HCT116 (cell line): Measurements from ENCODE around the gene RNF13. TPM values are rescaled to one million over a fixed set of nuclear protein-coding genes. Genes with fewer than 3 reads are reported as not detected.
A peak's percentile ranks its signal among the peaks of the same experiment; 100 is the strongest.

Experiments used
- ATAC-seq: fragments of 200-7000 bp; cut with Tn5 transposase; 2 replicates; pipeline ENCODE4 v1.9.1; 2020; ENCODE audit warnings: mild to moderate bottlenecking, moderate library complexity
- BruUV-seq: library from RNA; stranded (reverse); fragments of 400-500 nt; replicated peaks from 2 replicates; lab custom pipeline; 2021; lab: Mats Ljungman, UMichigan
- CTCF ChIA-PET: fragments of 300-600 bp; sonication (Branson Sonifier 250); formaldehyde crosslinking; loops from one replicate; lab custom pipeline; 2021; ENCODE audit warnings: antibody characterized with exemption; lab: Charles Lee
- POLR2A ChIA-PET: fragments of 300-600, 350-600 bp; sonication (Branson Sonifier 250); formaldehyde crosslinking; loops from one replicate; lab custom pipeline; 2021; ENCODE audit warnings: antibody characterized with exemption; lab: Charles Lee
- RAD21 ChIA-PET, 2 experiments: fragments of 300-600 bp; sonication (Branson Sonifier 250); formaldehyde crosslinking; loops; one replicate each; lab custom pipeline; 2023; ENCODE audit warnings: low total read pairs in 2 of 2; ENCODE audit not compliant: uncharacterized antibody in 2 of 2, unreplicated experiment in 2 of 2, low non-redundant PET in 1 of 2; lab: Charles Lee
- DNase-seq: peaks from one replicate; pipeline ENCODE4 v3.0.0-alpha.2; 2010; ENCODE audit warnings: low read depth, low spot score
- H2AFZ ChIP-seq: fragments of 200-600 bp; shearing (Covaris generic), sonication (generic); 2 replicates; pipeline ENCODE4 v1.6.1; 2017; ENCODE audit warnings: low read depth, mixed run types, mixed read lengths, antibody characterized with exemption, low read length; ENCODE audit not compliant: poor library complexity, severe bottlenecking
- H3K27ac ChIP-seq: 2 replicates; pipeline ENCODE4 v1.5.1; 2012; ENCODE audit warnings: low read depth, low read length
- H3K27me3 ChIP-seq: fragments of 200-600 bp; sonication (generic); 2 replicates; pipeline ENCODE4 v1.6.1; 2016; ENCODE audit warnings: mixed run types, low read length, mixed read lengths; ENCODE audit not compliant: insufficient read depth
- H3K36me3 ChIP-seq, 2 experiments: fragments of 200-500 bp in 1 of 2; fragments of 200-600 bp in 1 of 2; sonication (Bioruptor generic) in 1 of 2; sonication (generic) in 1 of 2; 2 replicates each; pipeline versions ENCODE4 v1.5.1 to v1.6.1; 2014 to 2016; ENCODE audit warnings: low read length in 2 of 2, inconsistent platforms in 1 of 2, mixed read lengths in 1 of 2, mixed run types in 1 of 2; ENCODE audit not compliant: insufficient read depth in 2 of 2, control insufficient read depth in 1 of 2
- H3K4me1 ChIP-seq, 2 experiments: fragments of 200-600 bp in 1 of 2; sonication (generic) in 1 of 2; 2 replicates each; pipeline versions ENCODE4 v1.5.1 to v1.6.1; 2012 to 2017; ENCODE audit warnings: low read length in 2 of 2, inconsistent platforms in 1 of 2, mild to moderate bottlenecking in 1 of 2, mixed read lengths in 1 of 2, mixed run types in 1 of 2, moderate library complexity in 1 of 2; ENCODE audit not compliant: insufficient read depth in 2 of 2, control insufficient read depth in 1 of 2
- H3K4me2 ChIP-seq: fragments of 200-600 bp; sonication (generic); 2 replicates; pipeline ENCODE4 v1.6.1; 2017; ENCODE audit warnings: mixed run types, low read length, mixed read lengths
- H3K4me3 ChIP-seq, 2 experiments: fragments of 200-600 bp in 1 of 2; sonication (generic) in 1 of 2; replicated peaks in 1 of 2; 2 replicates each; pipeline ENCODE4 v1.5.1; 2011 to 2016; ENCODE audit warnings: low read length in 2 of 2, control low read depth in 1 of 2, low read depth in 1 of 2, mild to moderate bottlenecking in 1 of 2, mixed read lengths in 1 of 2, mixed run types in 1 of 2
- H3K79me2 ChIP-seq: fragments of 200-600 bp; sonication (generic); 2 replicates; pipeline ENCODE4 v1.6.1; 2017; ENCODE audit warnings: mild to moderate bottlenecking, mixed run types, low read length, moderate library complexity, mixed read lengths; ENCODE audit not compliant: insufficient read depth
- H3K9ac ChIP-seq: fragments of 200-600 bp; sonication (generic); 2 replicates; pipeline ENCODE4 v1.6.1; 2016; ENCODE audit warnings: low read length, mixed read lengths
- H3K9me2 ChIP-seq: fragments of 200-600 bp; sonication (generic), shearing (Covaris generic); 2 replicates; pipeline ENCODE4 v1.6.1; 2017; ENCODE audit warnings: mixed run types, mild to moderate bottlenecking, moderate library complexity; ENCODE audit not compliant: insufficient read depth
- H3K9me3 ChIP-seq, 2 experiments: fragments of 200-500 bp in 1 of 2; fragments of 200-600 bp in 1 of 2; sonication (Bioruptor generic) in 1 of 2; sonication (generic) in 1 of 2; 2 replicates each; pipeline ENCODE4 v1.6.1; 2014 to 2017; ENCODE audit warnings: low read length in 2 of 2, mixed read lengths in 2 of 2, inconsistent platforms in 1 of 2, low read depth in 1 of 2, mild to moderate bottlenecking in 1 of 2, mixed run types in 1 of 2, moderate library complexity in 1 of 2; ENCODE audit not compliant: control insufficient read depth in 1 of 2, insufficient read depth in 1 of 2
- H4K20me1 ChIP-seq: fragments of 200-600 bp; sonication (generic), shearing (Covaris generic); 2 replicates; pipeline ENCODE4 v1.6.1; 2017; ENCODE audit warnings: mixed run types, mild to moderate bottlenecking, moderate library complexity; ENCODE audit not compliant: insufficient read depth
- CEBPB ChIP-seq: IDR thresholded peaks from 2 replicates; pipeline ENCODE4 v1.6.1; 2012; ENCODE audit warnings: low read depth
- ELF1 ChIP-seq: IDR thresholded peaks from 2 replicates; pipeline ENCODE4 v1.6.1; 2012; ENCODE audit warnings: low read depth, borderline replicate concordance
- FOSL1 ChIP-seq: IDR thresholded peaks from 2 replicates; pipeline ENCODE4 v1.6.1; 2012; ENCODE audit warnings: low read depth
- POLR2A ChIP-seq: IDR thresholded peaks from 2 replicates; pipeline ENCODE4 v1.7.0; 2011; ENCODE audit warnings: borderline replicate concordance; ENCODE audit not compliant: insufficient read depth, insufficient read length; ENCODE audit errors: extremely low read depth
- RAD21 ChIP-seq: IDR thresholded peaks from 2 replicates; pipeline ENCODE4 v1.6.1; 2012; ENCODE audit warnings: low read depth, mild to moderate bottlenecking
- TCF7L2 ChIP-seq: IDR thresholded peaks from 2 replicates; pipeline ENCODE4 v1.7.0; 2011; ENCODE audit warnings: borderline replicate concordance, inconsistent platforms; ENCODE audit not compliant: insufficient read depth, insufficient read length; ENCODE audit errors: extremely low read depth
- ZNF274 ChIP-seq: fragments of 200-500 bp; sonication (Bioruptor generic); IDR thresholded peaks from 2 replicates; pipeline ENCODE4 v1.6.1; 2014; ENCODE audit warnings: mild to moderate bottlenecking, low read depth, low read length, inconsistent platforms
- intact Hi-C: fragments of 100-400 bp; cut with micrococcal nuclease; formaldehyde crosslinking; loops from 2 replicates; pipeline ENCODE4 v1.10.0; 2022
- total RNA-seq: library from RNA; stranded (reverse); gene quantifications from one replicate; pipeline ENCODE4 v1.2.1, GENCODE V29; 2021; ENCODE audit not compliant: unreplicated experiment
- TF ChIP-seq, protein P1 (sequence below), 3 experiments: fragments of 200-600 bp in 1 of 3; sonication (generic) in 1 of 3; IDR thresholded peaks in 2 of 3; conservative IDR thresholded peaks in 1 of 3; 2 replicates each; pipeline ENCODE4 v1.5.1; 2012 to 2017; ENCODE audit warnings: low read depth in 2 of 3, low read length in 2 of 3, antibody characterized with exemption in 1 of 3, borderline replicate concordance in 1 of 3, control low read depth in 1 of 3, mild to moderate bottlenecking in 1 of 3, mixed read lengths in 1 of 3, mixed run types in 1 of 3, moderate library complexity in 1 of 3; ENCODE audit not compliant: insufficient read depth in 1 of 3
- TF ChIP-seq, protein P2 (sequence below): IDR thresholded peaks from 2 replicates; pipeline ENCODE4 v1.6.1; 2012; ENCODE audit warnings: low read depth
- TF ChIP-seq, protein P3 (sequence below): IDR thresholded peaks from 2 replicates; pipeline ENCODE4 v1.6.1; 2012

Gene RNF13
- total RNA-seq, 1 experiment from 2014 or later = 39.9 TPM

DNA sequence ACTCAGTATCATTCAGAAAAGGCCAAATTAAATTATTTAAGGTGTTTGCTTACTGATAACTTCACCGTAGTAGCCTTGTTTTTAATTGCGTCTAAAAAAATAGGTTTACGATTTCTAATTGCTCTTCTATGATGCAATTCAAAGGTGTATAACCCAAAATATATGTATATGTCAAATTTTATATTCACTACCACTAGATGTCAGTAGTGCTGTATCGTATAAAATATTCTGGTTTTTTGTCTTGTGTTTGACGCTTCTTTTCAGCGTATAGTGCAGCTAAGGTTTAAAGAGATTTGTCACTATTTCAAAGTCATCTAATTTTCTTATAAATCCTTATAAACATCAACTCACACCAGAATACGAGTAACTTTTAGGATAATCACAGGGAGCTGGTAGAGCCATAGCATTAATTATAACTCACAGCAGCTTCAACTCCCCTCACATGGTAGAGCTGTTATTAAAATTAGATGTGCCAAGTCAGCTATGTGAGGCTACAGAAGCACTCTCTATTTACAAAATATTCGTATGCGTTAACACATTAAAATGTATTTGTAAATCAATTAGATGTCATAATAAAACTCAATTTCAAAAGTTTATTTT is 154.2 kb downstream of the RNF13 start:
- no TSS peak for BruUV-seq
- Histone ChIP-seq H3K4me2 (no peak overlapping the region; the same call in 1 of the 2 replicates), H3K79me2 (peaks cover 85% of the 10 kb centered on the region), H3K9me2 (no peaks in the 10 kb centered on the region), H3K27me3 (no peaks in the 10 kb centered on the region), H3K36me3 (peaks cover 14 to 44% of the 10 kb centered on the region in 2 experiments), H3K9me3 (no peaks in the 10 kb centered on the region), H3K9ac (no peak overlapping the region), H3K4me3 (no peak overlapping the region), H4K20me1 (peaks cover 12% of the 10 kb centered on the region; the same call in 1 of the 2 replicates), H3K4me1 (peaks cover 7 to 24% of the 10 kb centered on the region in 2 experiments; a peak in 3 of 4 replicates), H2AFZ (no peak overlapping the region), H3K27ac (no peak overlapping the region)
- ATAC-seq (no peak), DNase-seq (peak; percentile 35)
- RAD21 ChIA-PET = interaction anchor here (0.8 to 1.6 kb wide), 3 partner anchors 212 to 217 kb away, joined by 3 to 4 read pairs (median 4); no protein-coding TSS in a partner anchor
- CTCF ChIA-PET = interaction anchor here (0.6 to 4.2 kb wide), 17 partner anchors 10 to 528 kb away, joined by 3 to 47 read pairs (median 3); no protein-coding TSS in a partner anchor
- POLR2A ChIA-PET = interaction anchor here (1.3 kb wide), 1 partner anchor 217 kb away, joined by 5 read pairs; no protein-coding TSS in a partner anchor
- intact Hi-C loops = loop anchor here (1.0 to 10.0 kb wide), 4 partner anchors 217 to 528 kb away; no protein-coding TSS in a partner anchor
- TF ChIP-seq ELF1 (no peak), RAD21 (peak; percentile 73), CEBPB (peak; percentile 69)
- TF ChIP-seq, protein P1, sequence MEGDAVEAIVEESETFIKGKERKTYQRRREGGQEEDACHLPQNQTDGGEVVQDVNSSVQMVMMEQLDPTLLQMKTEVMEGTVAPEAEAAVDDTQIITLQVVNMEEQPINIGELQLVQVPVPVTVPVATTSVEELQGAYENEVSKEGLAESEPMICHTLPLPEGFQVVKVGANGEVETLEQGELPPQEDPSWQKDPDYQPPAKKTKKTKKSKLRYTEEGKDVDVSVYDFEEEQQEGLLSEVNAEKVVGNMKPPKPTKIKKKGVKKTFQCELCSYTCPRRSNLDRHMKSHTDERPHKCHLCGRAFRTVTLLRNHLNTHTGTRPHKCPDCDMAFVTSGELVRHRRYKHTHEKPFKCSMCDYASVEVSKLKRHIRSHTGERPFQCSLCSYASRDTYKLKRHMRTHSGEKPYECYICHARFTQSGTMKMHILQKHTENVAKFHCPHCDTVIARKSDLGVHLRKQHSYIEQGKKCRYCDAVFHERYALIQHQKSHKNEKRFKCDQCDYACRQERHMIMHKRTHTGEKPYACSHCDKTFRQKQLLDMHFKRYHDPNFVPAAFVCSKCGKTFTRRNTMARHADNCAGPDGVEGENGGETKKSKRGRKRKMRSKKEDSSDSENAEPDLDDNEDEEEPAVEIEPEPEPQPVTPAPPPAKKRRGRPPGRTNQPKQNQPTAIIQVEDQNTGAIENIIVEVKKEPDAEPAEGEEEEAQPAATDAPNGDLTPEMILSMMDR (IDR thresholded peaks at IDR 0.05 in 2 of 3, conservative IDR thresholded peaks at IDR 0.05 in 1 of 3; ENCODE audit: borderline replicate concordance in 1 of 3, insufficient read depth in 1 of 3, low read depth in 2 of 3, low read length in 2 of 3) = peak; percentile 13 to 69 (median 58); a peak in 4 of 6 replicates

DNA sequence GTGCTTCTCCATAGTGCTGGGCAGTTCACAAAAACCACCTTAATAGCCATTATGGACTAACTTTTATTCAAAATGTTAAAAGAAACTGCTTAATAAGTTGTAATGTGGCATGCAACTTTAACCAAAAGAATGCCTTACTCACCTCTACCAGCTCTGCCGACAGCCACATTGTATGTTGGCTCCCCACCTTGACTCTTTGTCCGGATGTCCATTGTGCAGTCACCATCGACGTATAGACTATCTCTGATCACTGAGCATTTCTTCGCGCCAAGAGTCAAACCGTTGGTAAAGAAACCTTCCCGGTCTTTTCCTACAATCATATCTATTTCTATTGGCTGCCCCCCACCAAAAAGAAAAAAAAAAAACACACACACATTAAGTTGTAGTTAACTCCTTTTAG is 155.2 kb downstream of the RNF13 start:
- ChIA-PET CTCF (interaction anchor here (1.2 to 4.2 kb wide), 4 partner anchors 211 to 527 kb away, joined by 3 to 47 read pairs (median 9); no protein-coding TSS in a partner anchor), RAD21 (no interaction called here), POLR2A (interaction anchor here (0.7 kb wide), 1 partner anchor 154 kb away, joined by 3 read pairs; no protein-coding TSS in a partner anchor)
- Histone ChIP-seq H3K27ac (no peak overlapping the region), H4K20me1 (peaks cover 12% of the 10 kb centered on the region; the same call in 1 of the 2 replicates), H3K36me3 (peaks cover 12 to 44% of the 10 kb centered on the region in 2 experiments), H3K9me3 (no peaks in the 10 kb centered on the region), H3K27me3 (no peaks in the 10 kb centered on the region), H3K4me2 (peak overlapping the region; percentile 83), H3K4me3 (peak overlapping the region in 1 of 2 experiments; percentile 66; a peak in 2 of 4 replicates), H3K9ac (peak overlapping the region; percentile 80), H3K79me2 (peaks cover 78% of the 10 kb centered on the region), H2AFZ (no peak overlapping the region), H3K9me2 (no peaks in the 10 kb centered on the region), H3K4me1 (peaks cover 7 to 26% of the 10 kb centered on the region in 2 experiments; a peak in 3 of 4 replicates)
- intact Hi-C loops = loop anchor here (10.0 kb wide), 2 partner anchors 473 to 527 kb away; no protein-coding TSS in a partner anchor
- DNase-seq (no peak), ATAC-seq (no peak)
- no TSS peak for BruUV-seq
- TF ChIP-seq ZNF274 = no peak
- TF ChIP-seq, protein P2, sequence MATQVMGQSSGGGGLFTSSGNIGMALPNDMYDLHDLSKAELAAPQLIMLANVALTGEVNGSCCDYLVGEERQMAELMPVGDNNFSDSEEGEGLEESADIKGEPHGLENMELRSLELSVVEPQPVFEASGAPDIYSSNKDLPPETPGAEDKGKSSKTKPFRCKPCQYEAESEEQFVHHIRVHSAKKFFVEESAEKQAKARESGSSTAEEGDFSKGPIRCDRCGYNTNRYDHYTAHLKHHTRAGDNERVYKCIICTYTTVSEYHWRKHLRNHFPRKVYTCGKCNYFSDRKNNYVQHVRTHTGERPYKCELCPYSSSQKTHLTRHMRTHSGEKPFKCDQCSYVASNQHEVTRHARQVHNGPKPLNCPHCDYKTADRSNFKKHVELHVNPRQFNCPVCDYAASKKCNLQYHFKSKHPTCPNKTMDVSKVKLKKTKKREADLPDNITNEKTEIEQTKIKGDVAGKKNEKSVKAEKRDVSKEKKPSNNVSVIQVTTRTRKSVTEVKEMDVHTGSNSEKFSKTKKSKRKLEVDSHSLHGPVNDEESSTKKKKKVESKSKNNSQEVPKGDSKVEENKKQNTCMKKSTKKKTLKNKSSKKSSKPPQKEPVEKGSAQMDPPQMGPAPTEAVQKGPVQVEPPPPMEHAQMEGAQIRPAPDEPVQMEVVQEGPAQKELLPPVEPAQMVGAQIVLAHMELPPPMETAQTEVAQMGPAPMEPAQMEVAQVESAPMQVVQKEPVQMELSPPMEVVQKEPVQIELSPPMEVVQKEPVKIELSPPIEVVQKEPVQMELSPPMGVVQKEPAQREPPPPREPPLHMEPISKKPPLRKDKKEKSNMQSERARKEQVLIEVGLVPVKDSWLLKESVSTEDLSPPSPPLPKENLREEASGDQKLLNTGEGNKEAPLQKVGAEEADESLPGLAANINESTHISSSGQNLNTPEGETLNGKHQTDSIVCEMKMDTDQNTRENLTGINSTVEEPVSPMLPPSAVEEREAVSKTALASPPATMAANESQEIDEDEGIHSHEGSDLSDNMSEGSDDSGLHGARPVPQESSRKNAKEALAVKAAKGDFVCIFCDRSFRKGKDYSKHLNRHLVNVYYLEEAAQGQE = no peak
- no peak for TF ChIP-seq FOSL1
- no peak for TF ChIP-seq TCF7L2
- no peak for TF ChIP-seq POLR2A
- TF ChIP-seq, protein P3, sequence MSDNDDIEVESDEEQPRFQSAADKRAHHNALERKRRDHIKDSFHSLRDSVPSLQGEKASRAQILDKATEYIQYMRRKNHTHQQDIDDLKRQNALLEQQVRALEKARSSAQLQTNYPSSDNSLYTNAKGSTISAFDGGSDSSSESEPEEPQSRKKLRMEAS = no peak
- TF ChIP-seq RAD21 = no peak
